GM23338 (cell line): ENCODE data around the gene SAA1. TPM values are rescaled to one million over a fixed set of nuclear protein-coding genes. Genes with fewer than 3 reads are reported as not detected.

ENCODE experiments used
- ATAC-seq: fragments of 200-7000 bp; cut with Tn5 transposase; 3 replicates; pipeline ENCODE4 v1.9.1; 2020
- DNase-seq: peaks from one replicate; pipeline ENCODE4 v3.0.0-alpha.2; 2015; ENCODE audit warnings: low spot score
- H2AFZ ChIP-seq: fragments of 200-600 bp; sonication (generic); 2 replicates; pipeline ENCODE4 v1.8.0; 2016; ENCODE audit warnings: antibody characterized with exemption, mild to moderate bottlenecking, moderate library complexity
- H3F3A ChIP-seq: fragments of 200-600 bp; sonication (generic); replicated peaks from 2 replicates; pipeline ENCODE4 v1.8.0; 2017; ENCODE audit warnings: antibody characterized with exemption, mixed run types, low read depth
- H3K27ac ChIP-seq: fragments of 200-600 bp; sonication (generic); 2 replicates; pipeline ENCODE4 v1.6.1; 2016; ENCODE audit warnings: low read depth
- H3K27me3 ChIP-seq: fragments of 200-600 bp; sonication (generic); 2 replicates; pipeline ENCODE4 v1.8.0; 2016; ENCODE audit warnings: mild to moderate bottlenecking, mixed run types, moderate library complexity; ENCODE audit not compliant: insufficient read depth
- H3K36me3 ChIP-seq: fragments of 200-600 bp; sonication (generic); 2 replicates; pipeline ENCODE4 v1.8.0; 2016; ENCODE audit warnings: mild to moderate bottlenecking; ENCODE audit not compliant: insufficient read depth
- H3K4me1 ChIP-seq: fragments of 200-600 bp; sonication (generic); 2 replicates; pipeline ENCODE4 v1.8.0; 2016; ENCODE audit warnings: mild to moderate bottlenecking, moderate library complexity; ENCODE audit not compliant: insufficient read depth
- H3K4me2 ChIP-seq: fragments of 200-600 bp; sonication (generic); 2 replicates; pipeline ENCODE4 v1.7.1; 2017; ENCODE audit warnings: mixed run types
- H3K4me3 ChIP-seq: fragments of 200-600 bp; sonication (generic); 2 replicates; pipeline ENCODE4 v1.6.1; 2016; ENCODE audit warnings: mixed run types
- H3K79me2 ChIP-seq: fragments of 200-600 bp; sonication (generic); replicated peaks from 2 replicates; pipeline ENCODE4 v1.8.0; 2017; ENCODE audit warnings: mild to moderate bottlenecking; ENCODE audit not compliant: insufficient read depth
- H3K9me2 ChIP-seq: fragments of 200-600 bp; sonication (generic); 2 replicates; pipeline ENCODE4 v1.8.0; 2017; ENCODE audit not compliant: insufficient read depth
- H4K20me1 ChIP-seq: fragments of 200-600 bp; sonication (generic); replicated peaks from 2 replicates; pipeline ENCODE4 v1.8.0; 2017; ENCODE audit warnings: mild to moderate bottlenecking; ENCODE audit not compliant: insufficient read depth
- H3K27ac Mint-ChIP-seq: 2 replicates; pipeline ENCODE4 v1.8.0; 2020; ENCODE audit warnings: inconsistent platforms, mild to moderate bottlenecking, moderate library complexity, mixed read lengths
- H3K27me3 Mint-ChIP-seq: 3 replicates; pipeline ENCODE4 v1.8.0; 2022; ENCODE audit warnings: low read depth, mild to moderate bottlenecking, moderate library complexity, mixed read lengths, inconsistent platforms; ENCODE audit not compliant: insufficient read depth, poor library complexity
- H3K36me3 Mint-ChIP-seq: 3 replicates; pipeline ENCODE4 v1.8.0; 2021; ENCODE audit warnings: low read depth, mild to moderate bottlenecking, inconsistent platforms, moderate library complexity, mixed read lengths
- H3K4me1 Mint-ChIP-seq: 3 replicates; pipeline ENCODE4 v1.8.0; 2020; ENCODE audit warnings: mild to moderate bottlenecking, inconsistent platforms, mixed read lengths
- H3K4me3 Mint-ChIP-seq: 3 replicates; pipeline ENCODE4 v1.8.0; 2021; ENCODE audit warnings: moderate library complexity, mild to moderate bottlenecking, inconsistent platforms, mixed read lengths
- H3K9me3 Mint-ChIP-seq: 3 replicates; pipeline ENCODE4 v1.8.0; 2020; ENCODE audit warnings: moderate library complexity, mild to moderate bottlenecking, inconsistent platforms, mixed read lengths
- CREB1 ChIP-seq: fragments of 250-450 bp; sonication (Bioruptor Pico); IDR thresholded peaks from 2 replicates; pipeline ENCODE4 v1.5.0; 2020; ENCODE audit warnings: low read depth, mild to moderate bottlenecking, moderate library complexity
- EZH2 ChIP-seq: fragments of 200-600 bp; sonication (generic); IDR thresholded peaks from one replicate; pipeline ENCODE4 v1.8.0; 2017; ENCODE audit warnings: antibody characterized with exemption, mild to moderate bottlenecking, low read depth; ENCODE audit not compliant: unreplicated experiment
- EZH2phosphoT487 ChIP-seq: fragments of 200-600 bp; sonication (generic); IDR thresholded peaks from one replicate; pipeline ENCODE4 v1.8.1; 2018; ENCODE audit warnings: antibody characterized with exemption; ENCODE audit not compliant: unreplicated experiment
- JUNB ChIP-seq: IDR thresholded peaks from one replicate; pipeline ENCODE4 v1.6.1; 2016; ENCODE audit warnings: antibody characterized with exemption; ENCODE audit not compliant: unreplicated experiment
- NANOG ChIP-seq: IDR thresholded peaks from 2 replicates; pipeline ENCODE4 v1.6.1; 2016; ENCODE audit warnings: antibody characterized with exemption, borderline replicate concordance
- POLR2AphosphoS5 ChIP-seq: IDR thresholded peaks from 2 replicates; pipeline ENCODE4 v1.6.1; 2016; ENCODE audit warnings: antibody characterized with exemption, low read depth
- STAT1 ChIP-seq: IDR thresholded peaks from one replicate; pipeline ENCODE4 v1.6.1; 2016; ENCODE audit warnings: antibody characterized with exemption; ENCODE audit not compliant: unreplicated experiment
- ZNF114 ChIP-seq: fragments of 250-450 bp; sonication (Bioruptor Pico); IDR thresholded peaks from 2 replicates; pipeline ENCODE4 v1.5.0; 2020; ENCODE audit warnings: mild to moderate bottlenecking, moderate library complexity
- ZNF331 ChIP-seq: fragments of 250-450 bp; sonication (Bioruptor Pico); IDR thresholded peaks from 2 replicates; pipeline ENCODE4 v1.5.0; 2020; ENCODE audit warnings: low read depth, mild to moderate bottlenecking, moderate library complexity
- polyA plus RNA-seq: library from polyadenylated mRNA; unstranded; fragments of >200 nt; fragmentation: Nextera tagmentation; extraction: Ambion mirVana; gene quantifications from 2 replicates; pipeline ENCODE4 v1.2.1, GENCODE V29; 2016
- total RNA-seq: library from RNA; depleted of rRNA; stranded (reverse); fragments of >200 nt; shearing (Covaris generic); gene quantifications from 2 replicates; pipeline ENCODE4 v1.2.3, GENCODE V29; 2014
- TF ChIP-seq, protein P1 (sequence below), 2 experiments: fragments of 200-600 bp in 1 of 2; sonication (generic) in 1 of 2; conservative IDR thresholded peaks; 2 replicates each; pipeline versions ENCODE4 v1.5.1 to v1.6.1; 2016 to 2017; ENCODE audit warnings: antibody characterized with exemption in 2 of 2, low read depth in 2 of 2, mild to moderate bottlenecking in 2 of 2, moderate library complexity in 1 of 2
- TF ChIP-seq, protein P2 (sequence below): IDR thresholded peaks from one replicate; pipeline ENCODE4 v1.6.1; 2018; ENCODE audit warnings: antibody characterized with exemption; ENCODE audit not compliant: unreplicated experiment
- TF ChIP-seq, protein P3 (sequence below): IDR thresholded peaks from 2 replicates; pipeline ENCODE4 v1.6.1; 2016; ENCODE audit warnings: antibody characterized with exemption
- TF ChIP-seq, protein P4 (sequence below): fragments of 250-450 bp; sonication (Bioruptor Pico); IDR thresholded peaks from 2 replicates; pipeline ENCODE4 v1.5.0; 2020; ENCODE audit warnings: mild to moderate bottlenecking, moderate library complexity

The SAA1 gene
- total and polyA plus RNA-seq, 2 experiments from 2014 or later, result not detected

DNA sequence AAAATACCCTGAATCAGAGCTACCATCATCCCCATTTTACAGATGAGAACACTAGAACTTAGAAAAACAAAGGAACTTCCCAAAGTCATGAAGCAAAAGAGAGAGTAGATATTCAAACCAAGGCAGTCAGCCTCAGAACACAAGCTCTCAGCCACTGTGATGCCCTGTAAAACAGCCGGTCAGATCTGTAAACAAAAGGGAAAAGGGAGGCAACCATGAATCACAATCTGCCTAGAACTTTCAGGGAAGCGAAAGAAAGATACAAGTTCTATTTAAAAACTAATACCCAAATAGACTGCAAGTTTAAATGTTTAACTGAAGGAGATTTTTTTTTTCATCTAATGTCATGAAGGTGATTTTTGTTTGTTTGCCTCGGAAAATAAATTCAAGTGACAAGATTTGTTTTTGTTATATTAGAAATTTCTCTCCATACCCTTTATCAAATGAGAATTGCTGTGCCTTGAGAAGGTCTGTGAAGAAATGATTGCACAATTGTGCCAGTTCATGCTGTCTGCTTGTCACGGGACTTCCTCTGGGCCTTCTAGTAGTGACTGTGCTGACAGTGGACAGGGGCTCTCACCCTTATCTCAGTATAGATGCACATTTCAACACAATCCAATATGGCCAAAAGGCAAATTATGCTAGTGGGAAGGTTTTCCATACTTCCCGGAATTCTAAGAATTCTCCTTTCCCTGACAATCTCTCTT, 11.7 kb downstream of the SAA1 start:
- no peaks in the 10 kb centered on the region for H3K4me1 ChIP-seq
- no peak overlapping the region for H2AFZ ChIP-seq
- H3K4me2 ChIP-seq, result no peak overlapping the region
- H3K36me3 ChIP-seq, result peaks cover 14% of the 10 kb centered on the region
- no peaks in the 10 kb centered on the region for H3K27me3 Mint-ChIP-seq
- TF ChIP-seq, protein P1, sequence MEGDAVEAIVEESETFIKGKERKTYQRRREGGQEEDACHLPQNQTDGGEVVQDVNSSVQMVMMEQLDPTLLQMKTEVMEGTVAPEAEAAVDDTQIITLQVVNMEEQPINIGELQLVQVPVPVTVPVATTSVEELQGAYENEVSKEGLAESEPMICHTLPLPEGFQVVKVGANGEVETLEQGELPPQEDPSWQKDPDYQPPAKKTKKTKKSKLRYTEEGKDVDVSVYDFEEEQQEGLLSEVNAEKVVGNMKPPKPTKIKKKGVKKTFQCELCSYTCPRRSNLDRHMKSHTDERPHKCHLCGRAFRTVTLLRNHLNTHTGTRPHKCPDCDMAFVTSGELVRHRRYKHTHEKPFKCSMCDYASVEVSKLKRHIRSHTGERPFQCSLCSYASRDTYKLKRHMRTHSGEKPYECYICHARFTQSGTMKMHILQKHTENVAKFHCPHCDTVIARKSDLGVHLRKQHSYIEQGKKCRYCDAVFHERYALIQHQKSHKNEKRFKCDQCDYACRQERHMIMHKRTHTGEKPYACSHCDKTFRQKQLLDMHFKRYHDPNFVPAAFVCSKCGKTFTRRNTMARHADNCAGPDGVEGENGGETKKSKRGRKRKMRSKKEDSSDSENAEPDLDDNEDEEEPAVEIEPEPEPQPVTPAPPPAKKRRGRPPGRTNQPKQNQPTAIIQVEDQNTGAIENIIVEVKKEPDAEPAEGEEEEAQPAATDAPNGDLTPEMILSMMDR (conservative IDR thresholded peaks at IDR 0.05; ENCODE audit: low read depth in 2 of 2), result no peak
- TF ChIP-seq EZH2phosphoT487 (no peak), CREB1 (CRISPR knock-in tag) (no peak), NANOG (no peak), JUNB (no peak), EZH2 (no peak), POLR2AphosphoS5 (no peak), STAT1 (no peak), ZNF331 (CRISPR knock-in tag) (no peak), ZNF114 (CRISPR knock-in tag) (no peak)
- TF ChIP-seq, protein P2, sequence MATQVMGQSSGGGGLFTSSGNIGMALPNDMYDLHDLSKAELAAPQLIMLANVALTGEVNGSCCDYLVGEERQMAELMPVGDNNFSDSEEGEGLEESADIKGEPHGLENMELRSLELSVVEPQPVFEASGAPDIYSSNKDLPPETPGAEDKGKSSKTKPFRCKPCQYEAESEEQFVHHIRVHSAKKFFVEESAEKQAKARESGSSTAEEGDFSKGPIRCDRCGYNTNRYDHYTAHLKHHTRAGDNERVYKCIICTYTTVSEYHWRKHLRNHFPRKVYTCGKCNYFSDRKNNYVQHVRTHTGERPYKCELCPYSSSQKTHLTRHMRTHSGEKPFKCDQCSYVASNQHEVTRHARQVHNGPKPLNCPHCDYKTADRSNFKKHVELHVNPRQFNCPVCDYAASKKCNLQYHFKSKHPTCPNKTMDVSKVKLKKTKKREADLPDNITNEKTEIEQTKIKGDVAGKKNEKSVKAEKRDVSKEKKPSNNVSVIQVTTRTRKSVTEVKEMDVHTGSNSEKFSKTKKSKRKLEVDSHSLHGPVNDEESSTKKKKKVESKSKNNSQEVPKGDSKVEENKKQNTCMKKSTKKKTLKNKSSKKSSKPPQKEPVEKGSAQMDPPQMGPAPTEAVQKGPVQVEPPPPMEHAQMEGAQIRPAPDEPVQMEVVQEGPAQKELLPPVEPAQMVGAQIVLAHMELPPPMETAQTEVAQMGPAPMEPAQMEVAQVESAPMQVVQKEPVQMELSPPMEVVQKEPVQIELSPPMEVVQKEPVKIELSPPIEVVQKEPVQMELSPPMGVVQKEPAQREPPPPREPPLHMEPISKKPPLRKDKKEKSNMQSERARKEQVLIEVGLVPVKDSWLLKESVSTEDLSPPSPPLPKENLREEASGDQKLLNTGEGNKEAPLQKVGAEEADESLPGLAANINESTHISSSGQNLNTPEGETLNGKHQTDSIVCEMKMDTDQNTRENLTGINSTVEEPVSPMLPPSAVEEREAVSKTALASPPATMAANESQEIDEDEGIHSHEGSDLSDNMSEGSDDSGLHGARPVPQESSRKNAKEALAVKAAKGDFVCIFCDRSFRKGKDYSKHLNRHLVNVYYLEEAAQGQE, result no peak
- TF ChIP-seq, protein P3, sequence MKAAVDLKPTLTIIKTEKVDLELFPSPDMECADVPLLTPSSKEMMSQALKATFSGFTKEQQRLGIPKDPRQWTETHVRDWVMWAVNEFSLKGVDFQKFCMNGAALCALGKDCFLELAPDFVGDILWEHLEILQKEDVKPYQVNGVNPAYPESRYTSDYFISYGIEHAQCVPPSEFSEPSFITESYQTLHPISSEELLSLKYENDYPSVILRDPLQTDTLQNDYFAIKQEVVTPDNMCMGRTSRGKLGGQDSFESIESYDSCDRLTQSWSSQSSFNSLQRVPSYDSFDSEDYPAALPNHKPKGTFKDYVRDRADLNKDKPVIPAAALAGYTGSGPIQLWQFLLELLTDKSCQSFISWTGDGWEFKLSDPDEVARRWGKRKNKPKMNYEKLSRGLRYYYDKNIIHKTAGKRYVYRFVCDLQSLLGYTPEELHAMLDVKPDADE, result no peak
- TF ChIP-seq, protein P4, sequence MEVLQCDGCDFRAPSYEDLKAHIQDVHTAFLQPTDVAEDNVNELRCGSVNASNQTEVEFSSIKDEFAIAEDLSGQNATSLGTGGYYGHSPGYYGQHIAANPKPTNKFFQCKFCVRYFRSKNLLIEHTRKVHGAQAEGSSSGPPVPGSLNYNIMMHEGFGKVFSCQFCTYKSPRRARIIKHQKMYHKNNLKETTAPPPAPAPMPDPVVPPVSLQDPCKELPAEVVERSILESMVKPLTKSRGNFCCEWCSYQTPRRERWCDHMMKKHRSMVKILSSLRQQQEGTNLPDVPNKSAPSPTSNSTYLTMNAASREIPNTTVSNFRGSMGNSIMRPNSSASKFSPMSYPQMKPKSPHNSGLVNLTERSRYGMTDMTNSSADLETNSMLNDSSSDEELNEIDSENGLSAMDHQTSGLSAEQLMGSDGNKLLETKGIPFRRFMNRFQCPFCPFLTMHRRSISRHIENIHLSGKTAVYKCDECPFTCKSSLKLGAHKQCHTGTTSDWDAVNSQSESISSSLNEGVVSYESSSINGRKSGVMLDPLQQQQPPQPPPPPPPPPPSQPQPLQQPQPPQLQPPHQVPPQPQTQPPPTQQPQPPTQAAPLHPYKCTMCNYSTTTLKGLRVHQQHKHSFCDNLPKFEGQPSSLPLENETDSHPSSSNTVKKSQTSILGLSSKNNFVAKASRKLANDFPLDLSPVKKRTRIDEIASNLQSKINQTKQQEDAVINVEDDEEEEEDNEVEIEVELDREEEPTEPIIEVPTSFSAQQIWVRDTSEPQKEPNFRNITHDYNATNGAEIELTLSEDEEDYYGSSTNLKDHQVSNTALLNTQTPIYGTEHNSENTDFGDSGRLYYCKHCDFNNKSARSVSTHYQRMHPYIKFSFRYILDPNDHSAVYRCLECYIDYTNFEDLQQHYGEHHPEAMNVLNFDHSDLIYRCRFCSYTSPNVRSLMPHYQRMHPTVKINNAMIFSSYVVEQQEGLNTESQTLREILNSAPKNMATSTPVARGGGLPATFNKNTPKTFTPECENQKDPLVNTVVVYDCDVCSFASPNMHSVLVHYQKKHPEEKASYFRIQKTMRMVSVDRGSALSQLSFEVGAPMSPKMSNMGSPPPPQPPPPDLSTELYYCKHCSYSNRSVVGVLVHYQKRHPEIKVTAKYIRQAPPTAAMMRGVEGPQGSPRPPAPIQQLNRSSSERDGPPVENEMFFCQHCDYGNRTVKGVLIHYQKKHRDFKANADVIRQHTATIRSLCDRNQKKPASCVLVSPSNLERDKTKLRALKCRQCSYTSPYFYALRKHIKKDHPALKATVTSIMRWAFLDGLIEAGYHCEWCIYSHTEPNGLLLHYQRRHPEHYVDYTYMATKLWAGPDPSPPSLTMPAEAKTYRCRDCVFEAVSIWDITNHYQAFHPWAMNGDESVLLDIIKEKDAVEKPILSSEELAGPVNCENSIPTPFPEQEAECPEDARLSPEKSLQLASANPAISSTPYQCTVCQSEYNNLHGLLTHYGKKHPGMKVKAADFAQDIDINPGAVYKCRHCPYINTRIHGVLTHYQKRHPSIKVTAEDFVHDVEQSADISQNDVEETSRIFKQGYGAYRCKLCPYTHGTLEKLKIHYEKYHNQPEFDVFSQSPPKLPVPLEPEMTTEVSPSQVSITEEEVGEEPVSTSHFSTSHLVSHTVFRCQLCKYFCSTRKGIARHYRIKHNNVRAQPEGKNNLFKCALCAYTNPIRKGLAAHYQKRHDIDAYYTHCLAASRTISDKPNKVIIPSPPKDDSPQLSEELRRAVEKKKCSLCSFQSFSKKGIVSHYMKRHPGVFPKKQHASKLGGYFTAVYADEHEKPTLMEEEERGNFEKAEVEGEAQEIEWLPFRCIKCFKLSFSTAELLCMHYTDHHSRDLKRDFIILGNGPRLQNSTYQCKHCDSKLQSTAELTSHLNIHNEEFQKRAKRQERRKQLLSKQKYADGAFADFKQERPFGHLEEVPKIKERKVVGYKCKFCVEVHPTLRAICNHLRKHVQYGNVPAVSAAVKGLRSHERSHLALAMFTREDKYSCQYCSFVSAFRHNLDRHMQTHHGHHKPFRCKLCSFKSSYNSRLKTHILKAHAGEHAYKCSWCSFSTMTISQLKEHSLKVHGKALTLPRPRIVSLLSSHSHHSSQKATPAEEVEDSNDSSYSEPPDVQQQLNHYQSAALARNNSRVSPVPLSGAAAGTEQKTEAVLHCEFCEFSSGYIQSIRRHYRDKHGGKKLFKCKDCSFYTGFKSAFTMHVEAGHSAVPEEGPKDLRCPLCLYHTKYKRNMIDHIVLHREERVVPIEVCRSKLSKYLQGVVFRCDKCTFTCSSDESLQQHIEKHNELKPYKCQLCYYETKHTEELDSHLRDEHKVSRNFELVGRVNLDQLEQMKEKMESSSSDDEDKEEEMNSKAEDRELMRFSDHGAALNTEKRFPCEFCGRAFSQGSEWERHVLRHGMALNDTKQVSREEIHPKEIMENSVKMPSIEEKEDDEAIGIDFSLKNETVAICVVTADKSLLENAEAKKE, result no peak
- no peak overlapping the region for H3K4me3 ChIP-seq
- ATAC-seq, result no peak
- DNase-seq, result no peak
- no peak overlapping the region for H3K27ac ChIP-seq
- no peaks in the 10 kb centered on the region for H3K9me2 ChIP-seq
- no peaks in the 10 kb centered on the region for H3K79me2 ChIP-seq
- 0 out of 2 replicates have a peak, but pooled peaks cover 3% of the 10 kb centered on the region for H3F3A ChIP-seq
- no peaks in the 10 kb centered on the region for H3K27me3 ChIP-seq
- H3K27ac Mint-ChIP-seq, result no peak overlapping the region
- H3K36me3 Mint-ChIP-seq, result peaks cover 50% of the 10 kb centered on the region
- H3K4me1 Mint-ChIP-seq, result no peaks in the 10 kb centered on the region
- H3K4me3 Mint-ChIP-seq, result no peak overlapping the region
- H3K9me3 Mint-ChIP-seq, result peaks cover 3% of the 10 kb centered on the region; the same call in 2 of the 3 replicates
- no peaks in the 10 kb centered on the region for H4K20me1 ChIP-seq
